Fibroblast of skin of left biceps (primary cell): Measurements from ENCODE around the gene PHAF1.

Source experiments
- DNase-seq, 2 experiments: peaks; one replicate each; pipeline ENCODE4 v3.0.0-alpha.2; 2013; ENCODE audit warnings: low read depth in 2 of 2

Gene PHAF1

DNA sequence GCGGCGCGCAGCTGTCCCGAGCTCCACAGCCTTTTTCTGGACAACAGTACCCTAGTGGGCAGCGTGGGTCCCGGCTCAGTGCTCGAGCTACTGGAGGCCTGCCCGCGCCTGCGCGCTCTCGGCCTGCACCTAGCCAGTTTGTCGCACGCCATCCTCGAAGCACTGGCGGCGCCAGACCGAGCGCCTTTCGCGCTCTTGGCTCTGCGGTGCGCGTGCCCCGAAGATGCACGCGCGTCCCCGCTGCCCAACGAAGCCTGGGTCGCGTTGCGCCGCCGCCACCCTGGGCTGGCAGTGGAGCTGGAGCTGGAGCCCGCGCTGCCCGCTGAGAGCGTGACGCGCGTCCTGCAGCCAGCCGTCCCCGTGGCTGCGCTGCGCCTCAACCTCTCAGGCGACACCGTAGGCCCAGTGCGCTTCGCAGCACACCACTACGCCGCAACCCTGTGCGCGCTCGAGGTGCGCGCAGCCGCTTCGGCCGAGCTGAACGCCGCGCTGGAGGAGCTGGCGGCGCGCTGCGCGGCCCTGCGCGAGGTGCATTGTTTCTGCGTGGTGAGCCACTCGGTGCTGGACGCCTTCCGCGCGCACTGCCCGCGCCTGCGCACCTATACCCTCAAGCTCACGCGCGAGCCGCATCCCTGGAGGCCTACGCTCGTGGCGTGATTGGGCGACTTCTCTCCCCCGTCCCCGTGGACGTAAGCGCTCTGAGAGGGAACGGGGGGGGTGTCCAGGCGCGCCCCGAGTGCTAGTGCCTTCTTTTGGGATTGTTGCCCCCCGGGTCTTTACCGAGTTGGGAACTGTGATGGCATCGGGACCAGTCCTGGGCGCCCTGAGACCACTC is 53.6 kb downstream of the PHAF1 start:
- DNase-seq: no peak

DNA sequence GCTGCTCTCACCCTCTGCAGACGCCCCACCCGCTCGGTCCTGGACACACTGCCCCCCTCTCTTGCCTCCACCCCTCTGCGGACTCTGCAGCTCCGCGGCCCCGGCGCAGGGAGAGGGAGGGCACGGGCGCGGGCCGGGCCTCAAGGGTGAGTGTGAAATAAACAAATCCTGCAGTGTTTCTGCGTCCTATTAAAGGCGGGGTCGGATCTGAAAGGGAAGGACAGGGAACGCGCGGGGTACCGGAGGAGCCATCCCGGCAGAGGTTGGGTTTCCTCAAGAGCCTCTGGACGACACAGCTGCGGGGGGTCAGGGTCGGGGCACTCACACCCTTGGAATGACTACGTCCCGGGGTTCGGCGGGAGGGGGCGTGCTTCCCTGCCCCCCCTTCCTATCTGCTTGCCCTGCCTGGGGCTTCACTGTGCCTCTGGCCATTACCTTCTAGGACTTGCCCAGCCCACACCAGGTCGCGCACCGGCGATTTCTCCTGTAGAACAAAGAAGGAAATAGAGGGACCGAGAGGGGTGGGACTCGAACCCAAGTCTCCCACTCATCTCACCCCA is 54.3 kb downstream of the PHAF1 start:
- DNase-seq: no peak

GRCh38 chr16:67164599-67165061 is 54.9 kb downstream of the PHAF1 start, which contains the start of gene HSF4:
Gene HSF4 (plus strand): TSS chr16:67164745. CDS start chr16:67164812, 67 bp downstream.
- DNase-seq: no peak

DNA sequence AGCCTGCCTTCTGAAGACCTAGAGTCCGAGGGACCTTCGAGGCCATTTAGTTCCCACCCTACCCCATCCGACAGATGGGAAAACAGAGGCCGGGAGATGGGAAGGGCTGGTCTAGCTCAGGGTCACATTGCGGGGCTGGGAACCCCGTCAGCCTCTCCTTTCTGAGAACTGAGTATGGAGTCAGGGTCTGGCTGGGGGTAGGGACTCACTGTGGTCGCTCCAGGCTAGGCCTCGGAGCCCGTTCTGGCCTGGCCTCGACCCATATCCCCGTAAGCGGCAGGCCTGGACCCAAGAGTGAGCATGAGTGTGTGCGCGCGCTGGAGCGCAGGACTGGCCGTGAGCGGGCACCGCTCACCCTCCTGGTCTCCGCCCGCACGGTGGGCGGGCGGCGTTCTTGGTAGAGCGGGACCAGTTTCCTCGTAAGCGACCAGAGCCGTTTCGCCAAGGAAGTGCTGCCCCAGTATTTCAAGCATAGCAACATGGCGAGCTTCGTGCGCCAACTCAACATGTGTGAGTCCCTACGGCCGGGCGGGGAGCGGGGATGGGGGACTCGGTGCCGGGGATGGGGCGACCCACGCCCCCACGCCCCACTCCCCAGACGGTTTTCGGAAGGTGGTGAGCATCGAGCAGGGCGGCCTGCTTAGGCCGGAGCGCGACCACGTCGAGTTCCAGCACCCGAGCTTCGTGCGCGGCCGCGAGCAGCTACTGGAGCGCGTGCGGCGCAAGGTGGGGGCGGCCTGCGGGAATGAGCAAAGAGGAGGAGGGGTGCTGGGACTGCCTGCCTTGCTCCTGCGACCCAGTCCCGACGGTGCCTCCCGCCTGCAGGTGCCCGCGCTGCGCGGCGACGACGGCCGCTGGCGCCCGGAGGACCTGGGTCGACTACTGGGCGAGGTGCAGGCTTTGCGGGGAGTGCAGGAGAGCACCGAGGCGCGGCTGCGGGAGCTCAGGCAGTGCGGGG is 55.7 kb downstream of the PHAF1 start:
- DNase-seq: no peak

GRCh38 chr16:67166110-67166547 is 56.4 kb downstream of the PHAF1 start:
- no peak for DNase-seq

GRCh38 chr16:67166598-67167168 is 56.9 kb downstream of the PHAF1 start:
- no peak for DNase-seq

DNA sequence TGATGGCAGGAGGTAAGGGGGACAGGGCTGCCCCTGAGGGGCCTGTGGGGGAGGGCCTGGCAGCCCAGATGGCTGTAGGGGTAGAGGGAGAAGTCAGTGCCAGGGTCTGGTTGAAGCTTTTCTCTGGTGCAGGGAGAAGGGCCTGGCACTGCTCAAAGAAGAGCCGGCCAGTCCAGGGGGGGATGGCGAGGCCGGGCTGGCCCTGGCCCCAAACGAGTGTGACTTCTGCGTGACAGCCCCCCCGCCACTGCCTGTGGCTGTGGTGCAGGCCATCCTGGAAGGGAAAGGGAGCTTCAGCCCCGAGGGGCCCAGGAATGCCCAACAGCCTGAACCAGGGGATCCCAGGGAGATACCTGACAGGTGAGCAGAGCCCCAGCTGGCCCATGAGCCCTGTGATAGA is 57.8 kb downstream of the PHAF1 start:
- no peak for DNase-seq

- no peak for DNase-seq
Measured at GRCh38 chr16:67169011-67169451, 59.3 kb downstream of the PHAF1 start.

- DNase-seq: no peak
Measured at GRCh38 chr16:67169642-67170167, 60.0 kb downstream of the PHAF1 start.

- DNase-seq: peak; percentile 64 to 69
Measured at GRCh38 chr16:67170168-67170948, 60.6 kb downstream of the PHAF1 start, which contains the start of gene NOL3. Gene NOL3 (plus strand): TSS chr16:67170538.

- DNase-seq: no peak
Measured at GRCh38 chr16:67170949-67171649, 61.4 kb downstream of the PHAF1 start.

DNA sequence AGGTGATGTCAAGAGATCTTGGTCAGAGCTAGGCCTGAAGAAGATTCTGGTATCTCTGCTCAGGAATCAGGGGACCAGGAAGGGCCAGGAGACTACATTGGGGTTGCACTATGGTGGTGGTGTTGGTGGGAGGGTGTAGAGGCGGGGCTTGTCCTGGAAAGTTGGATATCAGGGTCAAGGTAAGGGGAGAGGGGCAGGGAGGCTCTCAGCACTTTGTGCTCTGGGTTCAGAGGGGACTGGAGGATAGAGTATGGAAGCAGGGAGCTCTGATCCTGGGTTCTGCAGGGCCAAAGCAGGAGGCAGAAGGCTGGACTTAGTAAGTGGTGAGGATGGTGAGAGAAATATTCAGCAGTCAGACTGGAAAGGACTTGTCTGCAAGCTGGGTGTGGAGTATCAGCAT is 63.6 kb downstream of the PHAF1 start:
- no peak for DNase-seq

GRCh38 chr16:67173808-67174705 is 64.3 kb downstream of the PHAF1 start:
- no peak for DNase-seq

DNA sequence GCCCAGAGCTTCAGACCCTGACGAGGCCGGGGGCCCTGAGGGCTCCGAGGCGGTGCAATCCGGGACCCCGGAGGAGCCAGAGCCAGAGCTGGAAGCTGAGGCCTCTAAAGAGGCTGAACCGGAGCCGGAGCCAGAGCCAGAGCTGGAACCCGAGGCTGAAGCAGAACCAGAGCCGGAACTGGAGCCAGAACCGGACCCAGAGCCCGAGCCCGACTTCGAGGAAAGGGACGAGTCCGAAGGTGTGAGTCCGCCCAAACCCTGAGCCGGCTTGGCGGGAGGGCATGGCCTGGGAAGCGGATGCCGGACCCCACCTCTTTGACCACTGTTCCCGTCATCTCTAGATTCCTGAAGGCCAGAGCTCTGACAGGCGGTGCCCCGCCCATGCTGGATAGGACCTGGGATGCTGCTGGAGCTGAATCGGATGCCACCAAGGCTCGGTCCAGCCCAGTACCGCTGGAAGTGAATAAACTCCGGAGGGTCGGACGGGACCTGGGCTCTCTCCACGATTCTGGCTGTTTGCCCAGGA is 65.0 kb downstream of the PHAF1 start:
- DNase-seq: no peak

DNA sequence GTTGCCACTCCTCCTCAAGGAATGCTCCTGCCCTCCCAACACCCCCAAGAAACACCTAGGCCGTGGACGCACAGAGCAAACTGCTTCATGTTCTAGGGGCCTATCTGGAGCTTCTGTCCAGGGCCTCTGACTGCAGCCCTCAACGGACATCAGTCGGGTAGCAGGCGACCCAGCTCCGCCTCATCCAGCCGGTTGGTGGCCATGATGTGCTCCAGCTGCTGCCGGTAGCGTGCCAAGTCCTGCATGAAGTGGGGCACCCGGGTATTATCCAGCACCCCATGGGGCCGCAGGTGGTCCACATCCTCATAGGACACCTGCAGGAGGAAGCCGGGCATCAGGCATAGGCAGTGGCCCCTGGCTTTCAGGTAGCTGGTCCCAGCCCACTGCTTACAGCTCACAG is 66.9 kb downstream of the PHAF1 start:
- DNase-seq: no peak

DNA sequence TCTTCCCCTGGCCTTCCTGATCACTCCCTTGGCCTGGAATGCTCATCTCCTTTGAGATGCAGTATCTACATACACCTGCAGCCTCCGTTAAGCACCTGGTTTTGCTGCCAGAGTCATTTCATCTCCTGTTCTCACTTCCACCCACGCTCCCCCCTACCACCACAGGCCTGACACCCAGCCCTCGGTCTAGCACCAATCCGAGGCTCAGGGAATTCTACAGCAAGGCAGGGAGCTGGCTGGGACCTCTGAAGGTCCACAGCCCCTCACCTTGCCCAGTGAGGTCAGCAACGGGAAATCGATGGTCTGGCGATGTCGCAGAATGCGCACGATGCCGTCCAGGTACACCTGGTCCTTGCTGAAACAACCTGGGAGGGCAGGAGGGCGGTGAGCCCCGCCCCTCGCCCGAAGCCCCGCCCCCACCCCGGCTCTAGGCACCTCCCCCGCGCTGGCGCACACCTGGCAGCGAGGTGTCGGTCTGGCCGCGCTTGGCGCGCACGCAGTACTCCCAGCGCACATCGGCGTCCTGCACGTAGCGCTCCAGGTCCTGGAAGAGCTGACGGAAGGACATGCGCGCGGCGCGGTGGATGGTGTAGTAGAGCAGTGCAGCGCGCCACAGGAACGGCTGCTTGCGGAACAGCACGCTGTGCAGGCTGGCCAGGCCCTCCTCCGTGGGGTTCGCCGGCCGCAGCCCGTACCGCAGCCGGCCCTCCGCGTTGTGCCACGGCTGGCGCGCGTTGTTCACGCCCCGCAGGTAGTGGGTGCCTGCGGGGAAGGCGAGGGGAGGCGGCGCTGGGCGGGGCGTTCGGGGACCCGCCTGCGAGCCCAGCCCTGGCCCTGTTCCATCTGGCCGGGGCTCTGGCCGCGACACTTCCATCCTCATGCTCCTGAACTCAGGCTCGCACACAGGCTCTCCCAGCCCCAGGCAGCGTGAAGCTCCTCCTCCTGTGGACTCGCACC is 68.3 kb downstream of the PHAF1 start:
- DNase-seq: no peak

- no peak for DNase-seq
Measured at GRCh38 chr16:67179421-67180080, 69.8 kb downstream of the PHAF1 start.
